ENCODE measurements around the gene PCSK6. TPM values are rescaled to one million over a fixed set of nuclear protein-coding genes. Genes with fewer than 3 reads are reported as not detected.
A peak's percentile ranks its signal among the peaks of the same experiment; 100 is the strongest.

Gene PCSK6
- polyA plus RNA-seq, 3 donors: 0.05 to 0.10 TPM; not detected in 1

- WGBS (ENCODE audit: insufficient coverage): 95% methylated on average over 5 of the region's 8 CpGs
- Mint-ChIP-seq H3K36me3 (no peaks in the 10 kb centered on the region), H3K4me3 (no peak overlapping the region), H3K27me3 (ENCODE audit: low read depth in 3 of 3) (peaks cover 11 to 27% (median 13%) of the 10 kb centered on the region in 3 donors), H3K4me1 (peaks cover 12% of the 10 kb centered on the region), H3K27ac (no peak overlapping the region), H3K9me3 (peaks cover 0 to 5% (median 0%) of the 10 kb centered on the region in 7 donors)
- Histone ChIP-seq H3K79me2 (ENCODE audit: insufficient read depth, low read length) (no peaks in the 10 kb centered on the region), H3K27ac (ENCODE audit: low read depth in 1 of 2, low read length in 2 of 2) (no peak overlapping the region), H3K36me3 (replicated peaks in 1 of 2; ENCODE audit: control insufficient read depth in 1 of 2, insufficient read depth in 2 of 2, low read length in 2 of 2) (no peaks in the 10 kb centered on the region), H3K4me1 (ENCODE audit: control insufficient read depth in 1 of 2, insufficient read depth in 2 of 2, low read length in 2 of 2) (no peaks in the 10 kb centered on the region), H4K20me1 (ENCODE audit: insufficient read depth, low read length) (no peaks in the 10 kb centered on the region), H3K9ac (ENCODE audit: insufficient read depth, low read length, poor library complexity, severe bottlenecking) (no peak overlapping the region), H3K4me2 (replicated peaks; ENCODE audit: extremely low read depth, low read length, poor library complexity, severe bottlenecking) (no peak overlapping the region), H3K9me3 (replicated peaks in 1 of 2; ENCODE audit: control insufficient read depth in 1 of 2, insufficient read depth in 1 of 2, low read length in 2 of 2) (no peaks in the 10 kb centered on the region), H3K27me3 (ENCODE audit: control insufficient read depth in 2 of 2, insufficient read depth in 2 of 2, low read length in 2 of 2) (no peaks in the 10 kb centered on the region), H2AFZ (ENCODE audit: insufficient read depth, low read depth, low read length, poor library complexity, severe bottlenecking) (no peak overlapping the region), H3K4me3 (replicated peaks in 1 of 3; ENCODE audit: low read depth in 2 of 3, low read length in 3 of 3) (no peak overlapping the region)
- TF ChIP-seq, protein P1, sequence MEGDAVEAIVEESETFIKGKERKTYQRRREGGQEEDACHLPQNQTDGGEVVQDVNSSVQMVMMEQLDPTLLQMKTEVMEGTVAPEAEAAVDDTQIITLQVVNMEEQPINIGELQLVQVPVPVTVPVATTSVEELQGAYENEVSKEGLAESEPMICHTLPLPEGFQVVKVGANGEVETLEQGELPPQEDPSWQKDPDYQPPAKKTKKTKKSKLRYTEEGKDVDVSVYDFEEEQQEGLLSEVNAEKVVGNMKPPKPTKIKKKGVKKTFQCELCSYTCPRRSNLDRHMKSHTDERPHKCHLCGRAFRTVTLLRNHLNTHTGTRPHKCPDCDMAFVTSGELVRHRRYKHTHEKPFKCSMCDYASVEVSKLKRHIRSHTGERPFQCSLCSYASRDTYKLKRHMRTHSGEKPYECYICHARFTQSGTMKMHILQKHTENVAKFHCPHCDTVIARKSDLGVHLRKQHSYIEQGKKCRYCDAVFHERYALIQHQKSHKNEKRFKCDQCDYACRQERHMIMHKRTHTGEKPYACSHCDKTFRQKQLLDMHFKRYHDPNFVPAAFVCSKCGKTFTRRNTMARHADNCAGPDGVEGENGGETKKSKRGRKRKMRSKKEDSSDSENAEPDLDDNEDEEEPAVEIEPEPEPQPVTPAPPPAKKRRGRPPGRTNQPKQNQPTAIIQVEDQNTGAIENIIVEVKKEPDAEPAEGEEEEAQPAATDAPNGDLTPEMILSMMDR (IDR thresholded peaks at IDR 0.05): no peak
- DNase-seq: no peak
- intact Hi-C loops (cut with micrococcal nuclease): no loop called here
Measured at GRCh38 chr15:101439285-101439919, 50.1 kb downstream of the PCSK6 start.

- H3K27ac ChIP-seq (ENCODE audit: low read depth in 1 of 2, low read length in 2 of 2): no peak overlapping the region
- Mint-ChIP-seq H3K4me3 (peak overlapping the region in 1 of 2 donors; percentile 13), H3K4me1 (peaks cover 12% of the 10 kb centered on the region), H3K27me3 (ENCODE audit: low read depth in 3 of 3) (peaks cover 12 to 27% (median 15%) of the 10 kb centered on the region in 3 donors), H3K36me3 (no peaks in the 10 kb centered on the region), H3K9me3 (no peaks in the 10 kb centered on the region), H3K27ac (peak overlapping the region in 1 of 7 donors; percentile 68)
- TF ChIP-seq, protein P1 (IDR thresholded peaks at IDR 0.05): no peak
- WGBS (ENCODE audit: insufficient coverage): 93% methylated on average over 20 of the region's 21 CpGs
- no peaks in the 10 kb centered on the region for H3K4me1 ChIP-seq (ENCODE audit: control insufficient read depth in 1 of 2, insufficient read depth in 2 of 2, low read length in 2 of 2)
- no peaks in the 10 kb centered on the region for H4K20me1 ChIP-seq (ENCODE audit: insufficient read depth, low read length)
- no peak overlapping the region for H2AFZ ChIP-seq (ENCODE audit: insufficient read depth, low read depth, low read length, poor library complexity, severe bottlenecking)
- no peak overlapping the region for H3K9ac ChIP-seq (ENCODE audit: insufficient read depth, low read length, poor library complexity, severe bottlenecking)
- DNase-seq: no peak
- no peaks in the 10 kb centered on the region for H3K36me3 ChIP-seq (replicated peaks in 1 of 2; ENCODE audit: control insufficient read depth in 1 of 2, insufficient read depth in 2 of 2, low read length in 2 of 2)
- H3K4me3 ChIP-seq (replicated peaks in 1 of 3; ENCODE audit: low read depth in 2 of 3, low read length in 3 of 3): no peak overlapping the region
- H3K27me3 ChIP-seq (ENCODE audit: control insufficient read depth in 2 of 2, insufficient read depth in 2 of 2, low read length in 2 of 2): no peaks in the 10 kb centered on the region
- H3K4me2 ChIP-seq (replicated peaks; ENCODE audit: extremely low read depth, low read length, poor library complexity, severe bottlenecking): no peak overlapping the region
- no peaks in the 10 kb centered on the region for H3K79me2 ChIP-seq (ENCODE audit: insufficient read depth, low read length)
- intact Hi-C loops (cut with micrococcal nuclease): no loop called here
- no peaks in the 10 kb centered on the region for H3K9me3 ChIP-seq (replicated peaks in 1 of 2; ENCODE audit: control insufficient read depth in 1 of 2, insufficient read depth in 1 of 2, low read length in 2 of 2)
Measured at GRCh38 chr15:101438482-101439284, 50.8 kb downstream of the PCSK6 start.

Data from CD14-positive monocyte (primary cell).